Stimulated activated CD8-positive, alpha-beta memory T cell treated with anti-CD3 and anti-CD28 coated beads, Interleukin-4, amount 100 ng/mL, for 4 hours (primary cell): ENCODE results near the gene ZFYVE28.

Source experiments
- DNase-seq, 2 donors: peaks; one replicate each; pipeline ENCODE4 v3.0.0-alpha.2; 2020; ENCODE audit warnings: low read depth in 2 of 2, low spot score in 1 of 2

The ZFYVE28 gene

DNA sequence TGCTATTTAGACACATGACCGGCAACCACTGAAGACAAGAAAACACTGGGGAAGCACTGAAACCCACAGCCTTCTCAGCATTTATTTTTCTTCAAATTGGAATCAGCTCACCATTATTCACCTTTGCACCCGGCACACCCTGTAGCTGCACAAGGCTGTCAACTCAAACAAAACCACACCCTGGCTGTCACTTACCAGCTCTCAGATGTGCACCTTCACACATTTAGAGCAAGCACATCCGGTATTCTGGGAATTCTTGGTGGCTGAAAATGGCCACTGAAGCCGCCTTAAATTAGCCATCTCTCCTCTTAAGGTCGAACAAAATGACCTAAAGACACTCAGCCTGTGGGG, 5.9 kb downstream of the ZFYVE28 start:
- DNase-seq = peak in 1 of 2 donors; percentile 36

DNA sequence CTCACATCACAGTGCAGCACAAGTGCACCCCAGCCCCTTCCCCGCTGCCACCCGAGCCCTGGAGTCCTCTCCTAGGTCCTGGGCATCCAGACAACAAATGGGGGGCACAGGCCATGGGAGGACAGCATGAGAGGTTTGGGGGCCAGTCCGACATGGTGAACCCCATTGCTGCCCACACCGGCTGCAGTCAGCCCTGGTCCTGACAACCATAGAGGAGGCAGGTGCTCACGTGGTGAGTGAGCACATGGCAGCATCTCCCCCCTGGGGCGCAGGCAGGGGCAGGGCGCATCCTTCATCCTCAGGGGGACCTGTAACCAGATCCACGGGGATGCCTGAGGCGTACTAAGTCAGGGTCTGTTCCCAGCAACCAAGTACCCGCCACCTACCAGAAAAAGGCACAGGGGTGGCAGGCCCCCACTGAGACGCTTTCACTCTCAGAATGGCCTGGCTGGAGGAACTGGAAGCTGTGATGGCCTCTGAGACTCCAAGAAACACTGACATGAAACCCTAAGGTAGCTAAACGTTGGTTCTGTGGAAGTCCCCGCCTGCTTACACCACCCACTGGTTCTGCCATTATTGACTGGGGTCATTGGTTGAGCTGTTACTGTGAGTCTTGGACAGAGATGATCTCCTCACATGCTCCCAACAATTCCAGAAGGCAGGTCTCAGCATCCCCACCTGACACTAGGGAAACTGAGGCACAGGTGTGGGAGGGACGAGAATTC, 6.5 kb downstream of the ZFYVE28 start:
- no peak for DNase-seq

DNA sequence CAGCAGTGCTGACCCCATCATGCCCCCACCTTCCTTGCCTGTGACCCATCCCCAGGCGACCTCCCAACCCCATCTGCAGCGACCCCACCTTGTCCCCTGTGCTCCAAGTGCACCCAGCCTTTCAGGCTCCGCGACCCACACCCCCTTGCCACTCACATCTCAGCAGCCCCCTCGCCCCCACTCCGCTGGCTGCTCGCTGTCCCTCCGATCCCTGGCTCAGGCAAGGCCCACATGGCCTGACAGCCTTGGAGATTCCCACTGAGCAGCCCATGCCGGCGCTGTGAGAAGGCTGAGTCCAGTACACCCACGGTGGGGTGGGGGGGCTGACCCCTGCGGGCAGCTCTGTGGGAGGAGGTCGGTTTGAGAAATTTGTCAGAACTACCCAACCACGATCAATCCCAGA, 9.1 kb downstream of the ZFYVE28 start:
- no peak for DNase-seq

DNA sequence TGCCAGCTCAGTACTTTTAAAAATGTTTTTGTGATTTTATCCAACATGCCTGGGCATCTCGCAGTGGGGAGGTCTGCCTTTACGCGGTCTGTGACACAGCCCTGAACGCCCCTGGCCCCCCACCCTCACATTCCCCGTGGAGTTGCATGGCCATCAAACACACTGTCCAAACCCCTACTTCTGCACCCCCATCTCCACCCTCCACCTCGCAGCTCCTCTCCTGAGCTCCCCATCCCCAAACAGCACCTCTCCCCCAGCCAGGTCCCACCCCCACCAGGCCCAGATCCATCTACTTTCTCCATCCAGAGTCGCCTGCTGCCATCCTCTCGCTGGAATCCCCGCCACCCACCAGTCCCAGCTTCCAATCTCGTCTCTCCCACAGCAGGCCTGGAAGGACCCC, 9.5 kb downstream of the ZFYVE28 start:
- no peak for DNase-seq

DNA sequence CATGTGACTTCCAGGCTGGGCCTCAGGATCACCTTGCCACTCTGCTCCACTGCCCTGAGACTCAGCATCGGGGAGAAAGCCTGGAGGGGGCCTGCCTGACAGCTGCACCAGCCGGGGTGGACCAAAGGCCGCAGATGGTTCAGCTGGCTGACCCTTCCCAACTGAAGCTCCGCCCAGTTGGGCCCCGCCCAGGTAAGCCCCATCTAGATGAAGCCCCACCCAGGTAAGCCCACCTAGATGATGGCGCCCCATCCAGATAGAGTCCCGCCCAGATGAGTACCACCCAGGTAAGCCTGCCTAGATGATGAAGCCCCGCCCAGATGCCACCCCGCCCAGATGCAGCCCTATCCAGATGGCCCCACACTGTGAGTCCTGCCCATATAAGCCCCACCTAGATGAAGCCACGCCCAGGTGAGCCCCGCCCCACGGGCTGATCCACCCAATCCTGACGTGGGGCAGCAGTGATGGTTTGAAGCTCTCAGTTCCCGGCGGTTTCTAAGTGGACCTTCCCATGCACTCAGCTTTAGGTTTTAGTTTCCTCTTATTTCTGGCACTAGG, 10.0 kb downstream of the ZFYVE28 start:
- no peak for DNase-seq

DNA sequence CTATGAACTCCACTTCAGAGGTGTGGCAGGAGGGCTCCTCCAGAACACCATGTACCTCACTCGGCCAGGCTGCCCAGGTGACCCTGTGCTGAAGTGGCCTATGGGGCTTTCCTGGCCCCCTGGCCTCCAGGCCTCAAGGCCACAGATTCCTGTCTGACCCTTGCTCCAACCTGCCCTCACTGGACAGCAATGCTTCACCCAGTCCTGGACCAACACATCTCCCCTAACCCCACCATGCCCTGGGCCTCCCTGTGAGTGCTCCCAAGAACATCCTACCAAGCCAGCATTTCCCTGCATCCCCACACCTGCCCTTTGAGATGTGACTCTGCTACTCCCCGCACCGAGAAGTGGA, 10.5 kb downstream of the ZFYVE28 start:
- DNase-seq = no peak

DNA sequence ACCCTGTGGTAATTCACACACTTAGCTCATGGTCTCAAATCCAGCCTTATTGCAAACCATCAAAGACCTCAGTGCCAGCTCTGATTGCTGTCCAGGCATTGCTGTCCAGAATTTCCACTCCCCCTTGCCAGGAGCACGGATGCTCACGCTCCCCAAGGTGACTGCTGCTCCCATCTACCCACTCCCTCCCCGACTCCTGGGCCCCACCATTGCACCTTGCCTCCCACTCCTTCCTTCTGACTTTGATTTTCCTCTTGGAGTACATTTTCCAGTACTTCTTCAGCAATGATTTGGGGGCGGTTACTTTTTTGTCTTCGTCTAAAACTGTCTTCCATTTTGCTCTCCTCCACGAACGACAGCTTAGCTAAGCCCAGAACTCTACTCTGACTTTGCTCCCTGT, 11.5 kb downstream of the ZFYVE28 start:
- DNase-seq = no peak

DNA sequence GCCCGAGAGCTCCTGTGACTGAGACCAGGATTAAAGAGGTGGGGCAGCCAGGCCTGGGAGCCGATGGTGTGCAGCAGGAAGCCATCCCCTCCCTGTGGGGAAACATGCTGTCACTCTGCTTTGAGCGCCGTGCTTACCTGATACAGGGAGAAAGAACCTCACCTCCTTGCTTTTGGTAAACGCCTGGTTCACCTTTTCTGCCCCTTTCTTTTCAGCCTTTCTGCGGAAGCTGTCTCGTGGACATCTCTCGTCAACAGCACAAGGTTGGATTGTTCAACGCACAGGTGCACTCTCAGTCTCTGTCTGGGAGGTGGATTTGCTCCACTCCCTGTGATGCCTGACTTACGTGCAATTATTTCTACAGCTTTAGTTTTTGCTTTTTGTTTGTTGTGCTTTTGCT, 12.0 kb downstream of the ZFYVE28 start:
- no peak for DNase-seq

DNA sequence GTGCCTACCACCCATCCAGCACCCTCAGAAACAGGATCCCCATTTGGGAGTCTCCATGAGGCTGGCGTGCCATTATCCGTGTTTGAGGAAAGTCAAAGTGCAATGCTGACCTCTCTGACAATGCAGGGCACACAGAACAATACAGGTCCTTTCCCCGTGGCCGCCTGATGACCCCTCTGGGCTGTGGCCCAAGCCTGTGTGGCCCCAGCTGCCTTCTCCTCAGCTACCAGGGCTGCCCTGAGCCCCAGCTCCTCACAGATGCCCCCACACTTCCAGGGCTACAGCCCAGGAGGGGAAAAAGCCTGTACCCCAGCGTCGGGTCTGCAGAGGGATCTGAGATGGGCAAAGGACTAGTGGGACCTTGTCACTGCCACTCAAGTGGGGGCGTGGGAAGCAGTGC, 15.5 kb downstream of the ZFYVE28 start:
- DNase-seq = no peak

DNA sequence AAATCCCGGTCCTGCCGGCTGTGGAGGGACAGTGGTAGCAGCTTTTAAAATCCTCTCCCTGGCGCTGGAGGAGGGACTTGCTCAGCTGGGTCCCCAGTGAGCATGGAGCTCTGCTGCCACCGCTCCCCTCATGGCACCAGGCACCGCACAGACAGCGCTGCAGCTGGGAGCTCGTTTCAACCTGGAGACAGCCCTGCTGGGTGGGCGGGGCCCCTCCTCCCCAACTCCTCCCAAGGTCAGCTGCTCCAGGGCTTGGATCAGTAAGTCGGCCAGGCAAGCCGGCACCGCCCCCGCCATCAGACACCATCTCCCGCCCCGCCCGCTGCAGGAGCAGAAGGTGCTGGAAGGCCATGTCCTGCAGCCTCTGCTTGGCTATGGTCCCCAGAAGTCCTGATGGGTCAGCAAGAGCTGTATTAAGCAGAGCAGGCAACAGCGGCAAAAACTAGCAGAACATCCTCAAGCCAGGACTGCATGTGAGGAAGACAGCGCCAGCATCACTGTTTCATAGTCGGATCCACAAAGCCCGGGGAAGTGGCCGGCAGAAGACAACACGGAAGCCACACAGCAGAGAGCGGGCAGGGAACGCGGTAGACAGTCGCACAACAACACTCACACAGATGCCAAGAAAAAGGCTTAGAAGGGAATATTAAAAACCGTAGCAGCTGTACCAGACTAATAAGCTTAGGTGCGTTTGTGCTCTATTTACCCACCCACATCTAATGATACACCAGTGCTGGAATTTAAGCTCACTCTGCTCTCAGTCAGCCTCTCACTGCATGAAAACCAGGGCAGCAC, 16.2 kb downstream of the ZFYVE28 start:
- DNase-seq = no peak

DNA sequence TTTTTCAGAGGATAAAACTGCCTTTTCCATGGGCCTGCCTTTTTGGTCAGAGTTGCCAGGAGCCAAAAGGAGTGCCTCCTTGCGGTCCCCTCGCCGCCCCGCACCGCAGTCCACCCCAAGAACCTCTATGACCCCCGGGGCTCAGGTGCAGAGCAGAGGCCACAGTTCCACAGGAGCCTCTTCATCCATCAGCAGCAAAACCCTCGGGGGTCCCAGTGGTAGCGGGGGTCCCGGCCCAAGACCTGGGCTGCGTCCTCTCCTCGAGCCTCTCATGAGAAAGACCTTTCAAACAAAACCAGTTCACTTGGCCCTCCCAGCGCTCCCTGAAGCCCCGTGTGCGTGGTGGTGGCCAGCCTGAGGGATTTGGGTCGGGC, 16.8 kb downstream of the ZFYVE28 start:
- no peak for DNase-seq

DNA sequence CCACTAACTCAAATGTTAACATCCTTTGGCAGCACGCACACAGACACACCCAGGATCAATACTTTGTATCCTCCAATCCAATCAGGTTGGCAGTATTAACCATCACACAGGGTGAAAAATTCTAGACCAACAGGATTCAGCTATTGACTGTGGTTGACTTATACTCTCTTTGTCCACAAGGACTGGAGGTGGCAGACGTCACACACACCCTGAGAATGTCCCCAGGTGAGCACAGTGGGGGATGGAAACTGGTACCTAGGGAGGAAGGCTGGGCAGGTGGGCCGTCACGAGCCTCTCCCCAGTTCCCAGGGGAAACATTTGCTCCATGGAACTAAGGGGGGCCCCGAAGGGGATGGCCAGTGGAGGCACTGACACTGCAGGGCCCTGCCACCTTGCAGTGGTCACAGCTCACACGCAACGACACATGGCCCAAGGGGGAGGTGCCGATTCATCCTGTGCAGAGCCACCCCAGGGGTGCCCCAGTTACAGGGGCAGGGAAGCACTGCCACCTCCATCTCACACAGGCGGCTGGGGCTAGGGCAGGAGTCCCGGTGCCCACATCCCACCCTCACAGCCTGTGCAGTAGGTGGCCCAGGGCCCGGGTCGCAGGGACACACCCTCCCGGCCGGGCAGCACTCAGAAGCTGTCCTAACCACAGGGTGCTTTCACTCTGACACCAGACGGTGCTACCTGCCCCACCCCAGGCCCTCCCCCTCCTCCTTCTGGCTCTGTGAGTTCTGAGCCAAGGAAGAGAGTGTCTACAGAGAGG, 17.4 kb downstream of the ZFYVE28 start:
- DNase-seq = no peak

DNA sequence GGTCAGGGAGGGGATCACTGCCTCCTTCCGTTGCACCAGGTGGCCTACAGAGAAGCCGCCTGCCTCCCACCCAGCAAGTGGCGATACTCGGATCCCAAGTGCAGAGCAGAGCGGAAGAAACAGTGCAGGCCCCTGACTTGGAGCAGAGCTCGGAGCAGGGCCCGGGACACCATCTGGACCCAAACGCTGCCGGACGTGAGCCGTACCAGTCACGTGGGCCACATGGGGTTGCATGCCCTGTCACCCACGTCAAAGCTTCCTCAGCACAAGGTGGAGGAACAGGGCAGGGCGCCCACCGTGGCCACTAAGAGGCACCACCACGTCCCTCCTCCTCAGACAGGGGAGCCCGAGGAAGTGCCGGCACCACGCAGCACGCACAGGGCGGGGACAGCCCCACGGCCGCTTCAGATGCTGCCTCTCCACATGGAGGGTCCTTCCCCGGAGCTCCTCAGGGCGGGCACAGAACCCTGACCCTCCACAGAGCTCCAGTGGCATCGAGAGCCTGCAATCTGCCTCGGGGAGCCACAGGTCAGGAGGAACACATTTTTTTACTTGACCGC, 18.7 kb downstream of the ZFYVE28 start:
- no peak for DNase-seq

DNA sequence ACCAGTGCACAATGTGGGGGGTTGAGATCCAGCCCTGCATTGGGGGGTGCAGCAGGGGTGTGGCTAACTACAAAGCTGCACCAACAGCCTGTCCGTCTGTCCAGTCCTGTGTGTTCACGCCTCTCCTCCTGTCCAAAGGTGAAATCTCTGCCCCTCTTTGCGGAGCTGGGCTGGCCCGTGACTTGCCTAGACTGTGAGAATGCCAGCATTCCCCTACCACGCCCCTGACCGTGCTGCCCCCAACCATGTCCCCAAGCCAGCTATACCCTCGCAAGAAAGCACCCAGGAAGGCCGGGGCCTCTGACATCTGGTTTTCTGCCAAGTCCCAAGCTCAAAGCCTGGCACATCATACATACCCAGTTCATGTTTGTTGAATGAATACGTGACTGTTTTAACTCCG, 19.2 kb downstream of the ZFYVE28 start:
- DNase-seq = no peak

DNA sequence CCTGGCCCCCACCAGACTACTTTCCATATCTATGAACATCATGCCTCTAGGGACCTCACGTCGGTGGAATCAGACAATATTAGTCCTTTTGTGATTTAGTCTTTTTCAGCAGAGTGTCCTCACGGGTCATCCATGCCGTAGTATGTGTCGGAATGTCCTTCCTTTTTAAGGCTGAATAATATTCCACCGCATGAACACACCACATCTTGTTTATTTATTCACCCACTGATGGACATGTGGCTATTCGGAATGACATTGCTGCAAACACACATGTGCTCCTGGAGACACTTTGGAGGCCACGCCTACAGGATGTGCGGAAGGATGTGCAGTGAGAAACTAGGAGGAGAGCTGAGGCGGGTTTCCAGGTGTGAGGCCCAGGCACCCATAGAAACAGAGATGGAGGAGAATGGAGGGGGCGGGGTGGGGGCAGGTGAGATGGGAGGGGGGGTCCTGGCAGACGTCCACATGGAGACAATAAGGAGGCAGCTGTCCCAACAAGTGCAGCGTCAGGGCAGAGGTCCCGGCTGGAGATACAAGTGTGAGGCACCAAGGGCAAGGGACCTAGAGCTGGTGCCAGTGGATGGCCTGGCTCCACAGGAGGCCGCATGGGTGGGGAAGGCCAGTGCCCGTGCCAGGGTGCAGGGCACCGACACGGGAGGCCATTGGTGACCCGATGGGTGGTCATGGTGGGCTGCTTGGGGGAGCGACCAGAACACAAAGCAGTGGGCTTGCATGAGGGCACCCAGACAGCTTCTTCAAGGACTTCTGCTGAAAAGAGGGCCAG, 20.7 kb downstream of the ZFYVE28 start:
- no peak for DNase-seq

DNA sequence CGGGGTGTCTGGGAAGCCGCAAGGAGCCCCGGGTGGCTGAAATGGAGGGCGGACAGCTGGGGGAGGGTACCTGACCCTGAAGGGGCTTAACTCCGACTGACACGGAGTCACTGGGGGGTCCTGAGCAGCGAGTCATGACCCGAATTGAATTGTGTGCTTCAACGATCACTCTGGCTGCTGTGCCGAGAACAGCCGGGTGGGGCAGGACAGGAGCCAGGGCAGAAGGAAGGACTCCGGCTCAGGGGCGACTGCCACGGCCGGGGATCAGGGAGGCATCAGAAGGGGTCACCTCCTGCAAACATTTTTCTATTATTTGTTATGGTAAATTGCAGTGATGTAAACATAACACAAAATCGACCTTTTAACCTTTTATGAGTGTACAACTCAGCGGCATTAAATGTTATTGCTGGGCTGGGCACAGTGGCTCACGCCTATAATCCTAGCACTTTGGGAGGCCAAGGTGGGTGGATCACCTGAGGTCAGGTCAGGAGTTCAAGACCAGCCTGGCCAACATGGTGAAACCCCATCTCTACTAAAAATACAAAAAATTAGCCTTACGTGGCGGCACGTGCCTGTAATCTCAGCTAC, 21.6 kb downstream of the ZFYVE28 start:
- no peak for DNase-seq

DNA sequence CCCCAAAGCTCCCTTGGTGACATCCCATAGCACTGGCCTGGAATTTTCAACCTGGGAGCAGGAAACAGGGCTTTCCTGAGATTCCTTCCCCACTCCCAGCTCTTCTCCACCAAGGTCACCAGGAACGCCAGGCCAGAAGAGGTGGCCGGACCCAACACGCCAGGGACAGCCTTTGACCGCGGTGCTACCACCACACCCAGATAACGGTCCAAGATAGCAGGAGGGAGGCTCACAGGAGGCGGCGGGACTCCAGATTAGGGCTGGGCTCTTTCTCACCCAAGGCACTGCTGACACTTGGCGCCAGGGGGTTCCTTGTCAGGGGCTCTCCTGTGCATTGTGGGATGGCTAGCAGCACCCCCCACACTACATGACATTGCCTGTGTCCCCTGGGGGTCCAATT, 22.9 kb downstream of the ZFYVE28 start:
- no peak for DNase-seq

DNA sequence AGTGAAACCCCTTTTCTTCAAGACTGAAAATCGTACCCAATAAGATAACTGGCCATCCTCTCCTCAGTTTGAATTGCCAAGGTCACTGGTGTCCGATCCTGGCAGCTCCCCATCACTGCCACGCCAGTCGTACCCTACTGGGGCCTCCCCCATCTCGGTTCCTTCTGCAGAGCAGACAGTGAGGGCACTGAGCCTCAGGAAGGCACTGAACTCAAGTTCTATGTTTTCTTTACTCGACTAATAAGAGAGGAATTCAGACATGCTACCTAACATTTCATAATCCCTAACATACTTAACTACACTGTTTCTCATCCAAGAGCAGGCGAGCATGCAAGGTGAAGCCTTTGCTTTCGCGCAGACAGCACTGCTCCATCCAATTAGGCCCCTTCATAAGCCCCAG, 23.4 kb downstream of the ZFYVE28 start:
- no peak for DNase-seq

DNA sequence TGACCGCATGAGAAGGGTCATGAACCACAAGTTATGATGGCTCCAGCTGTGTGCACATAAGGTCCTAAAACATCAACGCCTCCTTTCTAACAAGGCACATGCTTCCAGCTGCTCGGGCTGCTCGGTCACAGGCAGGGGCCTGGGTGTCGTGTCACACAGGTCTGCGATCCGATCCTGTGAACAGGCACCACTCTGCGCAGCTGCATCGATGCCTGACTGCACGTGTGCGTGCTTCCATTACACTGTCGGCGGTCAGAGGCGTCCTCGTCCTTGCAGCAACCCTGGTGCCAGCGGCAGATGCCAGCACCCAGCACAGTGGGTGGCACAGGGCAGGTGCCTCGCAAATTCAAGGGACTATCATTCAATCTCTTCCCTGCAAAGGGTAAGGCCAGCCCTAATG, 23.9 kb downstream of the ZFYVE28 start:
- DNase-seq = no peak
